GM12874 (cell line): ENCODE results near the gene CNNM1.

Experiments used
- CTCF ChIP-seq: IDR thresholded peaks from 2 replicates; pipeline ENCODE4 v1.5.1; 2011; ENCODE audit warnings: low read depth, mild to moderate bottlenecking, control low read depth, low read length, moderate library complexity; ENCODE audit not compliant: insufficient read depth

The CNNM1 gene

DNA sequence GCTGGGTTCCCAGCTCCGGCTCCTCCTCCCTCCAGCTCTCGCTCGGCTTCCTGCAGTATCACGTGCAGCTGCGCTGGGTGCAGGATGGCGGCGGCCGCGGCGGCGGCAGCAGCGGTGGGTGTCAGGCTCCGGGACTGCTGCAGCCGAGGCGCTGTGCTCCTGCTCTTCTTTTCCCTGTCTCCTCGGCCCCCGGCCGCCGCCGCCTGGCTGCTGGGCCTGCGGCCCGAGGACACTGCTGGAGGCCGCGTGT, at the start of gene CNNM1:
Gene CNNM1 (plus strand): TSS at position 53 of the 250 bp plus-strand sequence. CDS start 32 bp downstream, at position 85.
- no peak for TF ChIP-seq CTCF

DNA sequence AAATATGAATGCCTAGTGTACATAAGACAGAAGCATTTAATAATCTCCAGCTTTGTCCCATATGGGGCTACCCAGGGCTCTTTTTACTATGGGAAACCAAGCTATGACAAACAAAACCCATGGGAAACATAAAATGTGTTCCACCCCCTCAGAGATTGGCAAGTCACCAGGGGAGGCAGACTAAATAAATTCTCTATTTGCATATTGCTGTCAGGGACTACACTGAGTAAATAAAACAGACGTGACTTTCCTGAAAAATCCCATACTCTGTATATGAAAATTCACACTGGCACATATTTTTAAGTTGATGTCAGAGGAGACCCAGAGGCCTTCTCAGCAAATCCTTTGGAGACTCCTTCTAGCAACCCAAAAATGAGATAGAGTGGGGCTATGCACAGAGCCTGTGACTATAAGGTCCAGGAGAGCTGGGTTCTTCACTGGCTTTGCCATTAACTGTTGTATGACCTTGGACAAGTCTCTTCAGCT, 49.5 kb upstream of the CNNM1 start:
- TF ChIP-seq CTCF = no peak

GRCh38 chr10:99280472-99280871, 48.7 kb upstream of the CNNM1 start:
- no peak for TF ChIP-seq CTCF

GRCh38 chr10:99285881-99286280, 43.3 kb upstream of the CNNM1 start:
- TF ChIP-seq CTCF = no peak

- no peak for TF ChIP-seq CTCF
Measured at GRCh38 chr10:99290306-99290705, 38.9 kb upstream of the CNNM1 start.

GRCh38 chr10:99292159-99292558, 37.0 kb upstream of the CNNM1 start:
- TF ChIP-seq CTCF = no peak

DNA sequence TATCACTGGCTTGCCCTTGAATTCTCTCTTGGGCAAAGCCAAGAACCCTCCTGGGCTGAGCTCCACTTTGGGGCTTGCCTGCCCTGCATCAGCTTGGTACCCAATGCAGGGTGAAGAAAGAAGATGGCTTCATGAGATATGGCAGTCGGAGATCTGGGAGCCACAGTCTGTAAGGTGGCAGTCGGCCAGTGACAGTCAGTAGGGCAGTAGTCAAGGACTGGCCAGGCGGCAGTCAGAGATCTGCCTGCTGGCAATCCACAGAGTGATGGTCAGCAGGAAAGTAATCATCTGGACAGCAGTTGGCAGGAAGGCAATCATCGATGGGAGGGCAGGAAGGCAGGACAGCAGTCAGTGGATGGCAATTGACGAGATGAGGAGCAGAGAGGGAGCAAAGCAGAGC, 32.6 kb upstream of the CNNM1 start:
- no peak for TF ChIP-seq CTCF

DNA sequence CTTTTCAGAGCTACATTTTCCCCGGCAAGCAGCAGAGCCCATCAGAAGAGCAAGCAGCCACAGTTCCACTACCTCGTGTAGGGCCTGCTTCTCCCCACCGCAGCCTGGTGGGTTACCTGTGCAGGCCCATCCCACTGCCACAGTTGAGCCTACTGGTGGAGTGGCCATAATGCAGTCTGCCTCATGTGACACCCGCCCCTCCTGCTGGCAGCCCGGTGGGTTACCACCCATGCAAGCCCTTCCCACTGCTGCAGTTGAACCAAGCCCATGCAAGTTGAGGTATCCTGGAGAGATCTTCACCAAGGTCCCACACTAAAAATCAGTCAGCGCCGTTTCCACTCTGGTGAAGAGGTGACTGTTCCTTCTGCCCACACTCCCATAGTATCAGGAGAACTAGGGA, 32.1 kb upstream of the CNNM1 start:
- TF ChIP-seq CTCF = no peak
